Measurements from ENCODE around the gene DPT. TPM values are rescaled to one million over a fixed set of nuclear protein-coding genes. Genes with fewer than 3 reads are reported as not detected.

DPT gene
- total RNA-seq, 4 donors from 2014 or later: 43.7 to 105 (median 57.5) TPM

- H3K27ac ChIP-seq: no peak overlapping the region
- no peaks in the 10 kb centered on the region for H3K4me1 ChIP-seq
- TF ChIP-seq, protein P1, sequence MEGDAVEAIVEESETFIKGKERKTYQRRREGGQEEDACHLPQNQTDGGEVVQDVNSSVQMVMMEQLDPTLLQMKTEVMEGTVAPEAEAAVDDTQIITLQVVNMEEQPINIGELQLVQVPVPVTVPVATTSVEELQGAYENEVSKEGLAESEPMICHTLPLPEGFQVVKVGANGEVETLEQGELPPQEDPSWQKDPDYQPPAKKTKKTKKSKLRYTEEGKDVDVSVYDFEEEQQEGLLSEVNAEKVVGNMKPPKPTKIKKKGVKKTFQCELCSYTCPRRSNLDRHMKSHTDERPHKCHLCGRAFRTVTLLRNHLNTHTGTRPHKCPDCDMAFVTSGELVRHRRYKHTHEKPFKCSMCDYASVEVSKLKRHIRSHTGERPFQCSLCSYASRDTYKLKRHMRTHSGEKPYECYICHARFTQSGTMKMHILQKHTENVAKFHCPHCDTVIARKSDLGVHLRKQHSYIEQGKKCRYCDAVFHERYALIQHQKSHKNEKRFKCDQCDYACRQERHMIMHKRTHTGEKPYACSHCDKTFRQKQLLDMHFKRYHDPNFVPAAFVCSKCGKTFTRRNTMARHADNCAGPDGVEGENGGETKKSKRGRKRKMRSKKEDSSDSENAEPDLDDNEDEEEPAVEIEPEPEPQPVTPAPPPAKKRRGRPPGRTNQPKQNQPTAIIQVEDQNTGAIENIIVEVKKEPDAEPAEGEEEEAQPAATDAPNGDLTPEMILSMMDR (IDR thresholded peaks at IDR 0.05): no peak
- TF ChIP-seq POLR2A (IDR thresholded peaks at IDR 0.05): no peak
- intact Hi-C loops (cut with DNase I; ENCODE audit: low total_unique reads): no loop called here
- no peaks in the 10 kb centered on the region for H3K36me3 ChIP-seq
- no peaks in the 10 kb centered on the region for H3K27me3 ChIP-seq
- DNase-seq: no peak
- no peaks in the 10 kb centered on the region for H3K9me3 ChIP-seq
- no peak overlapping the region for H3K4me3 ChIP-seq
Observed at GRCh38 chr1:168751195-168751650, 22.2 kb upstream of the DPT start.

DNA sequence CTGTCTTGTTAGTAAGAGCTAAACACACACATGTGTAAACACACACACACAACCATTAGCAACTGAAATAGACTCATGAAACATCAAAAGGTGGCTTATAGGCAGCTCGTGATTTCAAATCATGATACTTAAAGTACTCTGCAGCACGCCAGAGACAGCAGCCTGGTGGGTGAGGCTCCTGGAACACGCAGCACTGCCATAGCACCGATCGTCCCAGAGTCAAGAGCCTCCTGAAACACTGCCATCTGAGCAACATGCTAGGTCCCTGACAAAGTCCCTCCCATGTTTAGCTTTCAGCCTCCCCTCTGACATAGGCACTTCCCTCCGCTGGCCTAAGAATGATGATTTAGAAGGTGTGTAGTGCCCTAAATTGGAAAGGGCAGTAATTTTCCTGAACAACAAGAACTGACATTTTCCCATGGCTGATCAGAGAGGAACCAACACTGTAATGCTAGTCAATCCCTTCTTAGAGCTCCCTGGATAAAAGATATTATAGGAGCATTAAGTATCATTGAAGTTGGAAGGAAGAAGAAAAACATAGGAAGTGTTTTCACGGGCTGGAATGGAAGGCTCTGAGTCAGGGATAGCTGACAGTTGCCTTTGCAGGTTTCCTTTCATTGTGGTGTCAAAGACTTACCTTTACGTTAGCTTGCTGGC is 14.1 kb upstream of the DPT start:
- no peaks in the 10 kb centered on the region for H3K27me3 ChIP-seq
- H3K36me3 ChIP-seq: no peaks in the 10 kb centered on the region
- intact Hi-C loops (cut with DNase I; ENCODE audit: low total_unique reads): no loop called here
- H3K27ac ChIP-seq: no peak overlapping the region
- H3K9me3 ChIP-seq: no peaks in the 10 kb centered on the region
- no peak overlapping the region for H3K4me3 ChIP-seq
- no peak for DNase-seq
- no peak for TF ChIP-seq POLR2A (IDR thresholded peaks at IDR 0.05)
- TF ChIP-seq, protein P1 (IDR thresholded peaks at IDR 0.05): no peak
- no peaks in the 10 kb centered on the region for H3K4me1 ChIP-seq

- H3K27me3 ChIP-seq: no peaks in the 10 kb centered on the region
- no peak for TF ChIP-seq POLR2A (IDR thresholded peaks at IDR 0.05)
- TF ChIP-seq, protein P1 (IDR thresholded peaks at IDR 0.05): no peak
- no peak overlapping the region for H3K4me3 ChIP-seq
- H3K9me3 ChIP-seq: no peaks in the 10 kb centered on the region
- no peaks in the 10 kb centered on the region for H3K4me1 ChIP-seq
- intact Hi-C loops (cut with DNase I; ENCODE audit: low total_unique reads): no loop called here
- no peaks in the 10 kb centered on the region for H3K36me3 ChIP-seq
- H3K27ac ChIP-seq: no peak overlapping the region
- DNase-seq: no peak
Observed at GRCh38 chr1:168742386-168742785, 13.4 kb upstream of the DPT start.

DNA sequence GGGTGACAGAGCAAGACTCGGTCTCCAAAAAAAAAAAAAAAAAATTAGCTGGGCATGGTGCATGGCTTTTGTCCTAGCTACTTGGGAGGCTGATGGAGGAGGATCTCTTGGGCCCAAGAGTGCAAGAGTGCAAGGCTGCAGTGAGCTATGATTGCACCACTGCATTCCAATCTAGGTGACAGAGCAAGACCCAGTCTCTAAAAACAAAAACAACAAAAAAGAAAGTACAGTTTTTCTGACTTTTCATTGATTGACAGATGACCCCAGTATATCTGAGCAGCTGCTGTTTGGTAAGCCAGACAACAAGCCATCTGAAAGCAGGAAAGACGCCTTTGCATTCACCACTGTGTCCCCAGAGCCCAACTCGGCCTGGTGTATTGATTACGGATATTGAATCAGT is 10.9 kb upstream of the DPT start:
- no peak for DNase-seq
- intact Hi-C loops (cut with DNase I; ENCODE audit: low total_unique reads): no loop called here
- Histone ChIP-seq H3K27me3 (no peaks in the 10 kb centered on the region), H3K4me1 (no peaks in the 10 kb centered on the region), H3K9me3 (no peaks in the 10 kb centered on the region), H3K36me3 (no peaks in the 10 kb centered on the region), H3K27ac (no peak overlapping the region), H3K4me3 (no peak overlapping the region)
- no peak for TF ChIP-seq POLR2A (IDR thresholded peaks at IDR 0.05)
- TF ChIP-seq, protein P1 (IDR thresholded peaks at IDR 0.05): no peak

- no peaks in the 10 kb centered on the region for H3K27me3 ChIP-seq
- no peaks in the 10 kb centered on the region for H3K4me1 ChIP-seq
- H3K4me3 ChIP-seq: no peak overlapping the region
- intact Hi-C loops (cut with DNase I; ENCODE audit: low total_unique reads): no loop called here
- DNase-seq: no peak
- H3K9me3 ChIP-seq: no peaks in the 10 kb centered on the region
- H3K27ac ChIP-seq: no peak overlapping the region
- TF ChIP-seq POLR2A (IDR thresholded peaks at IDR 0.05): no peak
- TF ChIP-seq, protein P1 (IDR thresholded peaks at IDR 0.05): no peak
- H3K36me3 ChIP-seq: no peaks in the 10 kb centered on the region
Observed at GRCh38 chr1:168736520-168736919, 7.5 kb upstream of the DPT start.

All from uterus (tissue), 4 donors.